Keratinocyte (primary cell): ENCODE data around the gene RASGRF2. TPM values are rescaled to one million over a fixed set of nuclear protein-coding genes. Genes with fewer than 3 reads are reported as not detected.

Experiments
- DNase-seq: peaks from one replicate; pipeline ENCODE4 v3.0.0-alpha.2; 2011; ENCODE audit warnings: low read depth, missing footprints, low spot score
- FAIRE-seq: peaks from 2 replicates; lab custom pipeline; 2011; peaks lifted over from hg19 to GRCh38; lab: Jason Lieb, UNC
- H2AFZ ChIP-seq: 2 replicates; pipeline ENCODE4 v1.6.0; 2012; ENCODE audit warnings: low read length, control low read depth, inconsistent platforms; ENCODE audit not compliant: control insufficient read depth
- H3K27ac ChIP-seq: 2 replicates; pipeline ENCODE4 v1.5.1; 2011; ENCODE audit warnings: low read length; ENCODE audit not compliant: control insufficient read depth, insufficient read depth
- H3K27me3 ChIP-seq: 3 replicates; pipeline ENCODE4 v1.6.0; 2011; ENCODE audit warnings: low read length; ENCODE audit not compliant: control insufficient read depth, insufficient read depth; ENCODE audit errors: extremely low read depth
- H3K36me3 ChIP-seq, 2 experiments: 2 replicates in 1 of 2; 3 replicates in 1 of 2; pipeline ENCODE4 v1.5.1; 2011; ENCODE audit warnings: low read length in 2 of 2, mild to moderate bottlenecking in 1 of 2; ENCODE audit not compliant: control insufficient read depth in 2 of 2, insufficient read depth in 2 of 2; ENCODE audit errors: extremely low read depth in 1 of 2
- H3K4me1 ChIP-seq: 3 replicates; pipeline ENCODE4 v1.5.1; 2011; ENCODE audit warnings: low read length; ENCODE audit not compliant: control insufficient read depth, insufficient read depth; ENCODE audit errors: extremely low read depth
- H3K4me2 ChIP-seq: 3 replicates; pipeline ENCODE4 v1.6.0; 2011; ENCODE audit warnings: low read depth, low read length; ENCODE audit not compliant: control insufficient read depth, insufficient read depth; ENCODE audit errors: extremely low read depth
- H3K4me3 ChIP-seq, 3 experiments: fragments of 200-600 bp in 1 of 3; sonication (generic) in 1 of 3; 2 replicates in 2 of 3; 3 replicates in 1 of 3; pipeline ENCODE4 v1.5.1; 2011 to 2016; ENCODE audit warnings: low read length in 3 of 3, mild to moderate bottlenecking in 3 of 3, control low read depth in 2 of 3, inconsistent platforms in 1 of 3, low read depth in 1 of 3, mixed read lengths in 1 of 3, mixed run types in 1 of 3, moderate library complexity in 1 of 3; ENCODE audit not compliant: control insufficient read depth in 2 of 3, insufficient read depth in 2 of 3; ENCODE audit errors: extremely low read depth in 1 of 3
- H3K79me2 ChIP-seq: 2 replicates; pipeline ENCODE4 v1.6.0; 2012; ENCODE audit warnings: low read length; ENCODE audit not compliant: control insufficient read depth, insufficient read depth
- H3K9ac ChIP-seq: 3 replicates; pipeline ENCODE4 v1.6.0; 2011; ENCODE audit warnings: low read length; ENCODE audit not compliant: control insufficient read depth, insufficient read depth; ENCODE audit errors: extremely low read depth
- H3K9me1 ChIP-seq: 3 replicates; pipeline ENCODE4 v1.6.0; 2011; ENCODE audit warnings: low read length; ENCODE audit not compliant: control insufficient read depth, insufficient read depth; ENCODE audit errors: extremely low read depth
- H3K9me3 ChIP-seq: 2 replicates; pipeline ENCODE4 v1.5.1; 2012; ENCODE audit warnings: low read depth, low read length; ENCODE audit not compliant: control insufficient read depth
- H4K20me1 ChIP-seq: 3 replicates; pipeline ENCODE4 v1.6.0; 2011; ENCODE audit warnings: low read length; ENCODE audit not compliant: control insufficient read depth, insufficient read depth; ENCODE audit errors: extremely low read depth
- EZH2 ChIP-seq: IDR thresholded peaks from one replicate; pipeline ENCODE4 v1.6.1; 2012; ENCODE audit warnings: inconsistent platforms, mild to moderate bottlenecking, low read length, moderate library complexity
- dilution Hi-C: fragments of 300-500 bp; cut with MboI; formaldehyde crosslinking; loops from one replicate; pipeline ENCODE4 v1.7.0; 2020; ENCODE audit warnings: low sequenced_read_pairs; ENCODE audit not compliant: extremely low pct_ligation_motif_present
- polyA plus RNA-seq, 5 experiments: library from polyadenylated mRNA; depleted of rRNA in 3 of 5; stranded (reverse) in 3 of 5; stranded (forward) in 1 of 5; unstranded in 1 of 5; fragments of >200 nt; gene quantifications; 1 replicate in 1 of 5; 2 replicates in 3 of 5; 3 replicates in 1 of 5; pipeline versions ENCODE4 v1.2.1 to v1.2.3, GENCODE V29; 2011 to 2012; ENCODE audit warnings: missing spikeins in 2 of 5, low read depth in 1 of 5, low replicate concordance in 1 of 5
- TF ChIP-seq, protein P1 (sequence below), 3 experiments: IDR thresholded peaks in 1 of 3; conservative IDR thresholded peaks in 1 of 3; optimal IDR thresholded peaks in 1 of 3; 2 replicates in 2 of 3; 3 replicates in 1 of 3; pipeline versions ENCODE3 to v1.5.1; 2011; ENCODE audit warnings: low read length in 3 of 3, mild to moderate bottlenecking in 3 of 3, moderate library complexity in 2 of 3, control low read depth in 1 of 3, inconsistent platforms in 1 of 3; ENCODE audit not compliant: insufficient read depth in 2 of 3; ENCODE audit errors: extremely low read depth in 1 of 3

The RASGRF2 gene
- polyA plus RNA-seq, 1 donor (not counting 4 experiments of a cell fraction or from before 2014, with no cell fraction given), result 0.03 TPM

DNA sequence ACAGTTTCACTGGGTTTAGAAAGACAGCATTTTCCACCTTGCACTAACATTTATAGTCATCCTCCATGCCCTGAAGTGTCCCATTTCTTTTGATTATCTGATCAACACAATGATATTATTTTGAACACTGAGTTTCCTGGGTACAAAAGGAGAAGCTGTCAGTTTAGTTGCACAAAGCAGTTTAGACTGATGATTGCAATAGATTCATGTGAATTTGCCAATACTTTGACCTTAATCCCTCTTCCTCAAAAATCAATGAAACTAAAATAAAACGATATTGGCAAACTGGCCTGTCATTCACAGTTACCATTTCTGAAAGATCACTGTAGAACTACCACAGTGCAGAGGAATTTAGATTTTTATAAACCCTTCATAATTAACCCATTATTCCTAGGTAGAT is 34.2 kb upstream of the RASGRF2 start:
- dilution Hi-C loops, result no loop called here
- H2AFZ ChIP-seq, result no peak overlapping the region
- no peaks in the 10 kb centered on the region for H3K27me3 ChIP-seq
- no peak overlapping the region for H3K4me2 ChIP-seq
- FAIRE-seq (no peak), DNase-seq (no peak)
- H3K36me3 ChIP-seq, result no peaks in the 10 kb centered on the region
- H4K20me1 ChIP-seq, result no peaks in the 10 kb centered on the region
- H3K27ac ChIP-seq, result no peak overlapping the region
- no peaks in the 10 kb centered on the region for H3K9me3 ChIP-seq
- no peaks in the 10 kb centered on the region for H3K9me1 ChIP-seq
- H3K9ac ChIP-seq, result no peak overlapping the region
- no peaks in the 10 kb centered on the region for H3K79me2 ChIP-seq
- no peak overlapping the region for H3K4me3 ChIP-seq
- H3K4me1 ChIP-seq, result no peaks in the 10 kb centered on the region
- TF ChIP-seq, protein P1, sequence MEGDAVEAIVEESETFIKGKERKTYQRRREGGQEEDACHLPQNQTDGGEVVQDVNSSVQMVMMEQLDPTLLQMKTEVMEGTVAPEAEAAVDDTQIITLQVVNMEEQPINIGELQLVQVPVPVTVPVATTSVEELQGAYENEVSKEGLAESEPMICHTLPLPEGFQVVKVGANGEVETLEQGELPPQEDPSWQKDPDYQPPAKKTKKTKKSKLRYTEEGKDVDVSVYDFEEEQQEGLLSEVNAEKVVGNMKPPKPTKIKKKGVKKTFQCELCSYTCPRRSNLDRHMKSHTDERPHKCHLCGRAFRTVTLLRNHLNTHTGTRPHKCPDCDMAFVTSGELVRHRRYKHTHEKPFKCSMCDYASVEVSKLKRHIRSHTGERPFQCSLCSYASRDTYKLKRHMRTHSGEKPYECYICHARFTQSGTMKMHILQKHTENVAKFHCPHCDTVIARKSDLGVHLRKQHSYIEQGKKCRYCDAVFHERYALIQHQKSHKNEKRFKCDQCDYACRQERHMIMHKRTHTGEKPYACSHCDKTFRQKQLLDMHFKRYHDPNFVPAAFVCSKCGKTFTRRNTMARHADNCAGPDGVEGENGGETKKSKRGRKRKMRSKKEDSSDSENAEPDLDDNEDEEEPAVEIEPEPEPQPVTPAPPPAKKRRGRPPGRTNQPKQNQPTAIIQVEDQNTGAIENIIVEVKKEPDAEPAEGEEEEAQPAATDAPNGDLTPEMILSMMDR (optimal IDR thresholded peaks at IDR 0.05 in 1 of 3, IDR thresholded peaks at IDR 0.05 in 1 of 3, conservative IDR thresholded peaks at IDR 0.05 in 1 of 3; ENCODE audit: extremely low read depth in 1 of 3, insufficient read depth in 2 of 3, low read length in 3 of 3), result no peak
- no peak for TF ChIP-seq EZH2

DNA sequence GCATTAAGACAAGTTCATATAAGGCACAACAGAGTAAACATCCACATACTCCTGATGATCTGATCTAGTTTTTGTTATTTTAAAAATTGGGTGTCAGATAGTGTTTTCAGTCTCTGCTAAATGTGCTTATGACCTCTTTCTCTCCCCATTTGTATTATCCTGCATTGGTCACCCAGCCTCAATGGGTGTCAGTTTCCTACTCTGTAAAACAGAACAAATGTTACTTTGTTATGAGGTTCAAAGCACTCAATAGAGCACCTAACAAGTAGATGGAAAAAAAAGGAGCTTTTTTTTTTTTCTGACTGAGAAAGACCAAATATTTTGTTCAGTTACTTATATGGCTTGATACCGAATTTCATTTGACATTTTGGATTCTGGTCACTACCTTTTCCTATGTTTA is 33.6 kb upstream of the RASGRF2 start:
- Histone ChIP-seq H4K20me1 (no peaks in the 10 kb centered on the region), H3K9me1 (no peaks in the 10 kb centered on the region), H3K9me3 (no peaks in the 10 kb centered on the region), H3K36me3 (no peaks in the 10 kb centered on the region), H3K4me2 (no peak overlapping the region), H3K4me1 (no peaks in the 10 kb centered on the region), H3K9ac (no peak overlapping the region), H3K27ac (no peak overlapping the region), H3K27me3 (no peaks in the 10 kb centered on the region), H2AFZ (no peak overlapping the region), H3K4me3 (no peak overlapping the region), H3K79me2 (no peaks in the 10 kb centered on the region)
- dilution Hi-C loops, result no loop called here
- no peak for TF ChIP-seq EZH2
- TF ChIP-seq, protein P1 (optimal IDR thresholded peaks at IDR 0.05 in 1 of 3, IDR thresholded peaks at IDR 0.05 in 1 of 3, conservative IDR thresholded peaks at IDR 0.05 in 1 of 3; ENCODE audit: extremely low read depth in 1 of 3, insufficient read depth in 2 of 3, low read length in 3 of 3), result no peak
- DNase-seq (no peak), FAIRE-seq (no peak)
